Gastrocnemius medialis (tissue), 4 donors: ENCODE data around the gene FCHSD2. TPM values are rescaled to one million over a fixed set of nuclear protein-coding genes. Genes with fewer than 3 reads are reported as not detected.
A peak's percentile ranks its signal among the peaks of the same experiment; 100 is the strongest.

Experiments used
- ATAC-seq, 2 donors: fragments of 150-250 bp; one replicate each; pipeline ENCODE4 v1.9.1; 2016
- DNase-seq, 2 donors: peaks; one replicate each; pipeline ENCODE4 v3.0.0-alpha.2; 2019
- H3K27ac ChIP-seq, 4 donors: fragments of 200-600 bp; sonication (generic); 1 replicate in 1 of 4; 2 replicates in 3 of 4; pipeline ENCODE4 v1.5.1; 2016 to 2018; ENCODE audit warnings: mild to moderate bottlenecking in 2 of 4, moderate library complexity in 1 of 4
- H3K27me3 ChIP-seq, 3 donors: fragments of 200-600 bp; sonication (generic) in 2 of 3; 1 replicate in 1 of 3; 2 replicates in 2 of 3; pipeline versions ENCODE4 v1.5.1 to v1.6.0; 2016 to 2019; ENCODE audit warnings: mild to moderate bottlenecking in 1 of 3, moderate library complexity in 1 of 3
- H3K36me3 ChIP-seq, 2 donors: fragments of 200-600 bp; sonication (generic) in 1 of 2; one replicate each; pipeline ENCODE4 v1.5.1; 2017 to 2018
- H3K4me1 ChIP-seq, 2 donors: fragments of 200-600 bp; sonication (generic) in 1 of 2; one replicate each; pipeline ENCODE4 v1.5.1; 2016 to 2017; ENCODE audit warnings: mild to moderate bottlenecking in 2 of 2
- H3K4me3 ChIP-seq, 4 donors: fragments of 200-600 bp; sonication (generic) in 3 of 4; 1 replicate in 1 of 4; 2 replicates in 3 of 4; pipeline ENCODE4 v1.5.1; 2016 to 2019; ENCODE audit warnings: mild to moderate bottlenecking in 2 of 4
- H3K9me3 ChIP-seq, 3 donors: fragments of 200-600 bp; sonication (generic) in 2 of 3; 1 replicate in 1 of 3; 2 replicates in 2 of 3; pipeline ENCODE4 v1.5.1; 2016 to 2019
- POLR2A ChIP-seq, 2 donors: fragments of 450-650 bp; IDR thresholded peaks; one replicate each; pipeline ENCODE4 v1.6.1; 2017; ENCODE audit warnings: antibody characterized with exemption in 2 of 2, mild to moderate bottlenecking in 2 of 2, moderate library complexity in 2 of 2
- in situ Hi-C, 4 donors: fragments of 200-750 bp; cut with MboI; loops; one replicate each; pipeline versions ENCODE4 v1.15.0 to v1.8.0; 2017; ENCODE audit warnings: low sequenced_read_pairs in 4 of 4
- intact Hi-C: fragments of 100-400 bp; cut with DNase I; formaldehyde crosslinking; loops from one replicate; pipeline ENCODE4 v1.15.1; 2023; ENCODE audit warnings: low total_unique reads
- total RNA-seq, 4 donors: library from RNA; depleted of rRNA; stranded (reverse); fragments of >200 nt; gene quantifications; one replicate each; pipeline versions ENCODE4 v1.1.0 to v1.2.3, GENCODE V29; 2016
- TF ChIP-seq, protein P1 (sequence below), 5 experiments: fragments of 450-650 bp in 3 of 5; fragments of 200-600 bp in 2 of 5; sonication (generic) in 2 of 5; IDR thresholded peaks in 4 of 5; conservative IDR thresholded peaks in 1 of 5; 1 replicate in 4 of 5; 2 replicates in 1 of 5; pipeline ENCODE4 v1.5.1; 2016 to 2019; ENCODE audit warnings: antibody characterized with exemption in 5 of 5, mild to moderate bottlenecking in 3 of 5, moderate library complexity in 3 of 5

Gene FCHSD2
- total RNA-seq, 4 donors from 2014 or later = 5.6 to 10.0 (median 8.0) TPM

DNA sequence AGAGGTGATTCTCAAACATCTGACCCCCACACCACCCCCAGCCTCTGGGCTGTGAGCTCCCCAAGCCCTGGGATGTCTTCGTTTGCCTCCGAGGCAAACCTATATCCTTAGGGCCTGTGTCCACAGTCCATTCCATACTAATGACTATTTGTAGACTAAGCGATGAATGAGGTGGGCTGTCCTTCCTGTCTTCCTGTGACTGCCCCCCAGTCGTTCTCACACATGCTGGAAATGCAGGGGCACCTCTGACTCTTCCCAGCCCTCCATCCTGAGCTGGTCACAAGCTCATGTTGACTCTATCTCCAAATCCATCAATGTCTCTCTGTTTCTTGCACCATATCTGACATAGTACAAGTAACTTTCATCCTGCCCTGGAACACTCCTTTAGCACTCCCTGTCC lies 323.1 kb downstream of the FCHSD2 start:
- in situ Hi-C loops = no loop called here
- DNase-seq = no peak
- TF ChIP-seq, protein P1, sequence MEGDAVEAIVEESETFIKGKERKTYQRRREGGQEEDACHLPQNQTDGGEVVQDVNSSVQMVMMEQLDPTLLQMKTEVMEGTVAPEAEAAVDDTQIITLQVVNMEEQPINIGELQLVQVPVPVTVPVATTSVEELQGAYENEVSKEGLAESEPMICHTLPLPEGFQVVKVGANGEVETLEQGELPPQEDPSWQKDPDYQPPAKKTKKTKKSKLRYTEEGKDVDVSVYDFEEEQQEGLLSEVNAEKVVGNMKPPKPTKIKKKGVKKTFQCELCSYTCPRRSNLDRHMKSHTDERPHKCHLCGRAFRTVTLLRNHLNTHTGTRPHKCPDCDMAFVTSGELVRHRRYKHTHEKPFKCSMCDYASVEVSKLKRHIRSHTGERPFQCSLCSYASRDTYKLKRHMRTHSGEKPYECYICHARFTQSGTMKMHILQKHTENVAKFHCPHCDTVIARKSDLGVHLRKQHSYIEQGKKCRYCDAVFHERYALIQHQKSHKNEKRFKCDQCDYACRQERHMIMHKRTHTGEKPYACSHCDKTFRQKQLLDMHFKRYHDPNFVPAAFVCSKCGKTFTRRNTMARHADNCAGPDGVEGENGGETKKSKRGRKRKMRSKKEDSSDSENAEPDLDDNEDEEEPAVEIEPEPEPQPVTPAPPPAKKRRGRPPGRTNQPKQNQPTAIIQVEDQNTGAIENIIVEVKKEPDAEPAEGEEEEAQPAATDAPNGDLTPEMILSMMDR (IDR thresholded peaks at IDR 0.05 in 4 of 5, conservative IDR thresholded peaks at IDR 0.05 in 1 of 5) = no peak
- TF ChIP-seq POLR2A (IDR thresholded peaks at IDR 0.05) = no peak
- no peaks in the 10 kb centered on the region for H3K36me3 ChIP-seq
- H3K27ac ChIP-seq = no peak overlapping the region
- ATAC-seq = no peak
- H3K27me3 ChIP-seq = no peaks in the 10 kb centered on the region
- no peaks in the 10 kb centered on the region for H3K9me3 ChIP-seq
- peaks cover 10 to 21% of the 10 kb centered on the region in 2 donors for H3K4me1 ChIP-seq
- no peak overlapping the region for H3K4me3 ChIP-seq
- intact Hi-C loops = no loop called here

DNA sequence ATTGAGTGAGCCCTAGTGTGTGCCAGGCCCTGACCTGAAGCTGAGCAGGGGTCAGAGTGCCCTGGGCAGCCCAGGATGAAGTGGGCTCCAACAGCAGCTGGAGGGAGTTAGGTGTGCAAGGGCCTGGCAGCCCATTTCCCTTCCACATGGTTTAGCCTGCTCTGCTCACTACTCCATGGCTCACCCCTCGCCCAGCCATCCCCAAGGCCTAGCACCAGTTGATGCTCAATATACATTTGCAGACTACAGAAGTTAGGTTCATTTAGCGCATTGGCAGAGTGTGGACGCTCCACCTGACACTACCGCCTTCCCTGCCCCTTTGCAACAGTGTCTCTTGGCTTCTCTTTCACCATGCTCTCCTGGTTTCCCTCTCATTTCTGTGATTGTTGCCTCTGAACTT lies 324.2 kb downstream of the FCHSD2 start:
- intact Hi-C loops (no loop called here), in situ Hi-C loops (no loop called here)
- H3K36me3 ChIP-seq = no peaks in the 10 kb centered on the region
- ATAC-seq = no peak
- no peak overlapping the region for H3K27ac ChIP-seq
- H3K9me3 ChIP-seq = no peaks in the 10 kb centered on the region
- H3K4me1 ChIP-seq = peaks cover 10 to 27% of the 10 kb centered on the region in 2 donors
- DNase-seq = no peak
- no peak overlapping the region for H3K4me3 ChIP-seq
- TF ChIP-seq, protein P1 (IDR thresholded peaks at IDR 0.05 in 4 of 5, conservative IDR thresholded peaks at IDR 0.05 in 1 of 5) = no peak
- no peak for TF ChIP-seq POLR2A (IDR thresholded peaks at IDR 0.05)
- no peaks in the 10 kb centered on the region for H3K27me3 ChIP-seq

DNA sequence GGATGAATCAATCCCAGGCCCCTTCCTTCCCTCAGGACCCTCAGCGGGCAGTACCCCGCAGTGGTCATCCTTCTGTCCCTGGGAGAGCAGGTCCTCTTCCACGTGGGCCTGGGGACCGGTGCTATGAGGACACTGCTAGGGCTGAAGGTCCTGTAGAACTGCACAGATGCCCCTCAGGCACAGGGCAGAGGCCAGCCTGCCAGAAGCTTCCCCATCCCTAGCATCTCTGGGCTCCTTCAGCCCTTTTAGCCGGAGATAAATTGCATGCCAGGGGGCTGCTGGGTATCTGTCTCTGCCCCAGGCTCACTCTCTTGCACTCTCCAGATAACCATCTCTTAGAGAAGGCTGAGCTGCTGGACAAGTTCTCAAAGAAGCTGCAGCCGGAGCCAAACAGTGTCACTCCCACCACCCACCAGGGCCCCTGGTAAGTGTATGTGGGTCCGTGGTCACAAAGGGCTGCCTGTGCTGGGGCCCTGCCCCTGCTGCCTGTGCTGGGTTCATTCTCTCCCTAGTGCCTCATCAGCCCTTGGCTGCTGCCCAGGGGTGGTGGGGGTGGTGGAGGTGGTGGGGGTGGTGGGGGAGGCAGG lies 325.6 kb downstream of the FCHSD2 start:
- peaks cover 17 to 30% of the 10 kb centered on the region in 2 donors for H3K4me1 ChIP-seq
- no peaks in the 10 kb centered on the region for H3K36me3 ChIP-seq
- intact Hi-C loops = no loop called here
- DNase-seq = no peak
- no peaks in the 10 kb centered on the region for H3K27me3 ChIP-seq
- H3K4me3 ChIP-seq = no peak overlapping the region
- no peaks in the 10 kb centered on the region for H3K9me3 ChIP-seq
- in situ Hi-C loops = no loop called here
- no peak overlapping the region for H3K27ac ChIP-seq
- TF ChIP-seq, protein P1 (IDR thresholded peaks at IDR 0.05 in 4 of 5, conservative IDR thresholded peaks at IDR 0.05 in 1 of 5) = no peak
- no peak for TF ChIP-seq POLR2A (IDR thresholded peaks at IDR 0.05)
- ATAC-seq = no peak

DNA sequence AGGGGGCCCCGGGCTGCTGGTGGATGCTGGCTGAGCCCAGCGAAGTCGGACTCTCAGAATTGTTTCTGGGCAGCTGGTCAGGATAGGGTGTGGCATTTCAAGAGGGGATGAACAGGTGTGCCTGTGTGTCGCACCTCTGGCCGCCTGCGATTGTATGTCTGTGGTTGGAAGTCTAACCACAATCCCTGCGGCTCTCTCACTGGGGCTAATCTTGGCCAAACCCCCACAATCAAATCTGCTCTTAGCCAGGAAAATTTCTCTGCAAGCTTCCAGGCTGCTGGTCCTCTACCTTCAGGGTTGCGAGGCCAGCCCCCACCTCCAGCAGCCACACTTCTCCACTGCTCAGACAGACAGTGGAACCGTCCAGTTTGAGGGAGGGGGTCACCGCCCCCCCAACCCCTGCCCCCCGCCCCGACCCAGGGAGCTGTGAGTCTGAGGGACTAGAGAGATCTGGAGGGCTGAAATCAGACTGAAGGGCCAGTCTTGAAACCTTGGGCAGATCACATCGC lies 327.0 kb downstream of the FCHSD2 start:
- no peaks in the 10 kb centered on the region for H3K9me3 ChIP-seq
- peaks cover 13 to 26% of the 10 kb centered on the region in 2 donors for H3K4me1 ChIP-seq
- ATAC-seq = peak in 1 of 2 donors; percentile 1
- no peak for DNase-seq
- H3K36me3 ChIP-seq = no peaks in the 10 kb centered on the region
- no peak for TF ChIP-seq POLR2A (IDR thresholded peaks at IDR 0.05)
- TF ChIP-seq, protein P1 (IDR thresholded peaks at IDR 0.05 in 4 of 5, conservative IDR thresholded peaks at IDR 0.05 in 1 of 5) = no peak
- peak overlapping the region; percentile 88 to 100 (median 94) for H3K27ac ChIP-seq
- H3K27me3 ChIP-seq = no peaks in the 10 kb centered on the region
- in situ Hi-C loops (no loop called here), intact Hi-C loops (loop anchor here (2.0 kb wide), 1 partner anchor 90 kb away; no protein-coding TSS in a partner anchor)
- H3K4me3 ChIP-seq = peak overlapping the region; percentile 75 to 100 (median 94)
